CD4-positive, alpha-beta T cell treated with Interleukin-6 at 100 ng/mL for 8 hours (primary cell): ENCODE measurements around the gene KCNAB2.

Experiments used
- DNase-seq: peaks from one replicate; pipeline ENCODE4 v3.0.0-alpha.2; 2020; ENCODE audit warnings: mixed read lengths, low spot score

The KCNAB2 gene

DNA sequence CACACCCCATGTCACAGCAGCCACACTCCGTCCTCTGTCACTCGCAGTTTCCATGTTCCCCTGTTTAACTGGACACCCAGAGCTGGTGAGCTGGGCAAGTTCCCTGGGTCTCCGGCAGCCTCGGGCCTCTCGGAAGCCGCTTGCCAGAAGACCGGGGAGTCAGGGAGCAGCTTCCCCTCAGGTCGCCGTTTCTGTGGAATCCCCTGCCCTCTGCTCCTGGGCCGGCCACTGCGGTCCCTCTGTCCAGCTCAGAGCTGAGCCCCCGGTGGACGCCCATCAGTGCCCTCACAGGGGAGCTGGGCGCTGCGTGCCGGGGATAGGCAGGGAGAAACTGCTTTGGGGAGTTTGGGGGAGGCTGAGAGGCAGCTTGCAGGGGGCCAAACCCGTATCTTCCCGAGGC, 37.7 kb downstream of the KCNAB2 start:
- DNase-seq = no peak

DNA sequence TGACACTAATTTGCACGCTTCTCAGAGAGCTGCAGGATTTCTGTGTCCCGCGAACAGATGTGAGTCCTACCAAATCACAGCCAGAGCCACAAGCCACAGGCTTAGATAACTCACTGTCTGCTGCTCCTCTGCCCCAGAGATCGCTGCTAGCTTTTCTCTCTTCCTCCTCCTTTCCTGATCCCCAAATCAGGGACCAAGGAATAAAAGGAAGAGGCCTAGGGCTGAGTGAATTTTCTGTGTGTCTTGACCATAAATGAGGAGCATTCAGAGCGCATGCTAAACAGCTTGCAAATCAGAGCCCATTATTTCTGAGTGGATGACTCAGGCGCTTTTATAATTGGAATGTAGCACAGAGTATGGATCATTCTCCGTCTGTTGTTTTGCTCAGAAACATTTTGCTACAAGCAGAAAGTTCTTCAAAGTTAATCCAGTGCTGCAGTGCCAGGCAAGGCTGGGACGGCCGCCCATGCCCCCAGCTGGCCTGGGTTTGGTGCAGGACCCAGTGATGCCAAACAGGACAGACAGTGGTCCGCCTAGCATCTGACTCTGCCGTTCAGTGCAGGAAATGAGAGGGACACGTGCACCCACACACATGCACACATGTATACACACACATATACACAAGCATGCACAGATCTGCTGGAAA, 38.2 kb downstream of the KCNAB2 start:
- DNase-seq = no peak

DNA sequence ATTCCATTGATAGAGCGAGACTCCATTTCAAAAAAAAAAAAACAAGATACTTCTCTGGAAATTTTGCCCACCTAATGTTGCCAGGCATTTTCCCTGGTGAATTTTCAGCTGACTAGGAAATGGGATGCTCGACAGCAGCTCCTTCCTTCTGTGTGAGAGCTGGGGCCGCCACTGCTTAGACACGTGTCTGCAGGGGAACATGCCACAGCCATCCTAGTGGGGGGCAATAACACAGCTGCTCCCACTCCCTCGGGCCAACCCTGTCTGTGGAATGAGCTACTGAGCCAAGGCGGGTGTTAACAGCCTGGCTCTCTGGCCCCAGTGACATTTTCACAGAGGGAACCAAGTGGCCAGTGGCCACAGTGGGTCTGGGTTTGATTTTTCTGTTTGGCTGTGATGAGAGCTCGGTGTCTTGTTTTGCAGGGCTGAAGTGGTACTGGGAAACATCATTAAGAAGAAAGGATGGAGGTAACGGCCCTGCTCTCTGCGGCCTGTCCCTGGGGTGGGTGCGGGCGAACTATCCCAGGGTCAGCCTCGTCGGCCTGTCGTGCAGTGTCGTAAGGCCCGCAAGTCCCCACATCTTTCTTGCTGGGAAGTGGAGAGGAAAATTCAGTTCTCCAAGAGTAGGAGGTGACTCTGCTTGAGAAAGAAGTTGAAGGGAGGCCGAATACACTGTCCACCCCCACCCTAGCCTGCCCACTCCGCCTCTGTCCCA, 39.2 kb downstream of the KCNAB2 start:
- no peak for DNase-seq

DNA sequence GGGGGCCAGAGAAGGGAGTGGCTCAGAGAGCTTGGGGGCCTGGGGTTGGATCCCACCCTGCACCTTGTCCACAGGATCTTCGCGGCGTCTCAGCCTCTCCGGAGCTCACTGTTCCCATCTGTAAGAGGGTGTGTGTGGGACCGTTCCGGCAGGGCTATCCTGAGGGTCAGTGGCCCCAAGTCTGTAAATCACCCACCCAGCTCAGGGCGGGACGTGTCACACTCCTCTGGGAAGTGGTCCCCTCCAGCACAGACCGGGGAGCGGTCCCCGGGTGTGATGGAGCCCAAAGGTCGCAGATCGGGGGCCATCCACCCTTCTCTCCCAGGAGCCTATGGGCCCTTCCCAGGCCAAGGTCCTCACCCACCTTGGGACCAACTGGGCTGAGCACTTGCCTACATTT, 40.0 kb downstream of the KCNAB2 start:
- DNase-seq = no peak

DNA sequence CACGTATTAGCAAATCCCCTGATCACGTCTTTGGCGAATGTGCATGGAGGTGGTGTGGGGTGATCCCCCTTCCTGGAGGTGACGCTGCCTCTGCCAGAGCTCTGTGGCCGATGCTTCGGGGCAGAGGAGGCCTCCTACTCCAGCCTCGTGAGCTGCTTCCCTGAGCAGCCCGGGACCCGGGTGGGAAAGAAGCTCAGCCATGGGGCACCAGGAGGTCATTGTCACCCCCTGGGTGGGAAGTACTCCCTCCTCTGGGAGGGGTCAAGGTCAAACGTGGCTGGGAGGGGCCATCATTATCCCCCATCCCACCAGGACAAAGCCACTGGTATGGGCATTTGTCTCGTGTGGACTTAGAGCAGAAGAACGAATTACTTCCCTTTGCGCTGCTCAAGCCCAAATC, 40.7 kb downstream of the KCNAB2 start:
- no peak for DNase-seq

DNA sequence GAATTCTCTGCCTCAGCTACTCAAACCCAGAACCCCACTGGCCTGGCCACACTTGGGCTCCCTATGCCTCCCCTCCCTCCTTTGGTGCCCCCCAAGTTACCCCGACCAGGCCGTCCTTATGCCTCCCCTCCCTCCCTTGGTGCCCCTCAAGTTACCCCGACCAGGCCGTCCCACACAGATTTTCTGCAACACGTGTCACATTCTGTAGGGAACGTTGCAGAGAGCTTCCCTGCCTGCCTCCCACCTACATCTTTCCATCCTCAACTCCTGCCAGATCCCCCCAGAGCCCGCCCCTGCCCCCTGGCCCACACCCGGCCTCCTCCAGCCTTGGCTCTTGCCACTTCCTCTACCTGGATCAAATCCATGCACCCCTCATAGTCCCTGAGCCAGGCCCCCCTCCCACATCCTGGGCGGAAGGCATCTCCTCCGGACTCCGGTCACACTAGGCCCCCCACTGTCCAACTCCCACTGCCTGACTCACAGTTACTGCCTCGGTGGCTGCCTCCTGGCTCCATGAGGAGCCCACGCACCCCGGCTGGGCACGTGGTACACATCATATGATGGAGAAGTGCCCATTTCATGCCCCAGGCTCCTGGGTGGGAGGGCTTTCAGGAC, 41.2 kb downstream of the KCNAB2 start:
- no peak for DNase-seq

DNA sequence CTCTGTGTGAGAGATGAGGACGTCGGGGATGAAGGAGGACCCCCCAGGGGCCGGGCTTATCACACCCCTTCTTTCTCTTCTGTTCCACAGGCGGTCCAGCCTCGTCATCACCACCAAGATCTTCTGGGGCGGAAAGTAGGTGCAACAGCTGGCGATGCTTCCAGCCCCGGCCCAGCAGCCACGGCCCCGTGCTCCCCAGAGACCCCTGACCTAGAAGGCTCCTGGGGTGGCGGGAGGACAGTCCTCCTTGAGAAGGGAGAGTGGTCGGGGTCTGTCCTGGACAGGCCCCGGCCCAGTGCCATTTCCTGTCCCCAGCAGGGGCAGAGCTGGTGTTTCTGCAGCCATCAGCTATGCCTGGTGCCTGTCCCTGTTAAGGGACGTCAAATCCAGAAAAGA, 41.7 kb downstream of the KCNAB2 start:
- no peak for DNase-seq

DNA sequence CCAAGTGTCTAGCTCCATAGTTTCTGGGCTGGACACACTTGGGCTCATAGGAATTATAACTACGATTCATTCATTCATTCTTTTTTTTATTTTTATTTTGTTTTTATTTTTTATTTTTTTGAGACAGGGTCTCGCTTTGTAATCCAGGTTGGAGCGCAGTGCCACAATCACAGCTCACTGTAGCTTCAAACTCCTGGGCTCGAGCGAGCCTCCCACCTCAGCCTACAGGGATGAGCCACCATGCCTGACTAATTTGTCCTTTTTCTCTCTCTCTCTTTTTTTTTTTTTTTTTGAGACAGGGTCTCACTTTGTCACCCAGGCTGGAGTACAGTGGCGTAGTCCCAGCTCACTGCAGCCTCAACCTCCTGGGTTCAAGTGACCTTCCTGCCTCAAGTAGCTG, 42.3 kb downstream of the KCNAB2 start:
- no peak for DNase-seq

DNA sequence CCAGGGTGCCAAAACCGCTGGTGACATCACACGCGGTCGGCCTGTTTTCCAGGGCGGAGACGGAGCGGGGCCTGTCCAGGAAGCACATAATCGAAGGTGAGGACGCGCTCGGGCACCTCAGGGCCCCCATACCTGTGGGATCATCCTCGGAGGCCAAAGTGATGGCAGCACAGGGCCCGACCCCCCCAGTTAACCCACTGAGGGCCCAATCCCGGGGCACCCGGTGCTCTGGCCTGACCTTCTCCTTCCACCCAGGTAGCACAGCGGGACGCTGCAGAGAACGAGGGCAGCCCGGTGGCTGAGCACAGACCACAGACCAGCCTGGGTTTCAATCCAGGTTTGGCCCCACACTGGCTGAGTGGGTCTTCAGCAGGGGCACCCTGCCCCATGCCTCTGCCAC, 43.3 kb downstream of the KCNAB2 start:
- no peak for DNase-seq

DNA sequence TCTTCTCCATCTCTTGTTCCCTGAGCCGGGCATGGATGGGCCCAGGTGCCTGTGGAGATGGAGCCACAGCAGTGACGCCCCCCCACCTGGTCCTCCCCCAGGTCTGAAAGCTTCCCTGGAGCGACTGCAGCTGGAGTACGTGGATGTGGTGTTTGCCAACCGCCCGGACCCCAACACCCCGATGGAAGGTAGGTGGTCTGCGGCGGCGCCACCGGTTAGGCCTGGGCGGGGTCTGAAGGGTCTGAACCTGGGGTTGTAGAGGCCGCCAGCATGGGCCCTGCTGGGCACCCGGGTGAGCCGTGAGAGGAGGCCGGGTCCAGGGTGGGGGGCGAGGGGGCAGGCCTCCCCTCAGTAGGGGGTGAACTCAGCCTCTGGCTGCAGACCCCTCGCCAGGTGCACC, 44.6 kb downstream of the KCNAB2 start:
- no peak for DNase-seq

DNA sequence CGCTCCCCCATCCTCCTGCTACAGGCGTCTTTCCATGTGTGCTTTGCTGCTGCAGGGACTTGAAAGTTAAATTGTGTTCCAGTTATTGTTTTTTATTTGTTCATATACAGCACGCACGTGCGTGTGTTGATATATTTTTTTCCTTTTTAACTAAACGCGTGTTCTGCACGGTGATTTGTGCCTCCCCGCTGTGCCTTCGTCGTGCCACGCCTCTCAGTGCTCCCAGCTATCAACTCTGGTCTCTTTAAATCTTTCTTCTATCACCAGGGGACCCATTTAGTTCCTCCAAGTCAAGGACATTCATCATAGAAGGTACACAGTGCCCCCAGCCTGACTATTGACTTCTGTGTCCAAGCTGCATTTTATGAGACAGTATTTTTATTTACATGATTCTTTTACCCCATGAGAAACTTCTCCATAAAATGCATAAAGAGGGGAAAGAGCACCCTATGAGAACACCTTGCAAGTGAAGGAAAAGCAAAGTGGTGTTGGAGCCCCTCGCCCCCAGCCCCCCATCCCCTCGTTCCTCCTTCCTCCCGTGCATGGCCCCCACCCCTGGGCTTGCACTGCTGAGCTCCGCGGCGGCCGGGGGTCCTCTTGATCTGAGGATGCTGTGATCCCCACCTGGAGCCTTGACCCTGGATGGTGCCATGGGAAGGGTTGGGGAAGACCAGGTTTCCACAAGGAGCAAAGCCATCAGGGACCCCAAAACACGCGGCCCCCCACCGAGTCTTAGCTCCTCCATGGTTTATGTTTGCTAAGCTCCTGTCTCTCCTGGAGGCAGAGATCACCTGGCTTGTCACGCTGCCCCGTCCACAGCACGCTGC, 45.5 kb downstream of the KCNAB2 start:
- DNase-seq = no peak

DNA sequence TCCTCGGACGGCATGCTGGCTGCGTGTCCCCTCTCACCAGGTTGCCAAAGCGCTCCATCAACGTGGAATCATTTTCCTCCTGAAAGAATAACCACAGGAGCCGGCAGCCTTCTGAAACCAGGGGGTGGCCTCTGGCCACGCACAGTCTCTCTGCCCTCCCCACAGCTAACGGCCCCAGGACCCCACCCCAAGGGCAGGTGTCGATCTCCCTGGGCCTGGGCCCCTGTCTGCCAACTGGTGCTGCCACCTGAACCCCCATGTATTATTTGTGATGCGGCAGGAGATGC, 46.1 kb downstream of the KCNAB2 start:
- no peak for DNase-seq

DNA sequence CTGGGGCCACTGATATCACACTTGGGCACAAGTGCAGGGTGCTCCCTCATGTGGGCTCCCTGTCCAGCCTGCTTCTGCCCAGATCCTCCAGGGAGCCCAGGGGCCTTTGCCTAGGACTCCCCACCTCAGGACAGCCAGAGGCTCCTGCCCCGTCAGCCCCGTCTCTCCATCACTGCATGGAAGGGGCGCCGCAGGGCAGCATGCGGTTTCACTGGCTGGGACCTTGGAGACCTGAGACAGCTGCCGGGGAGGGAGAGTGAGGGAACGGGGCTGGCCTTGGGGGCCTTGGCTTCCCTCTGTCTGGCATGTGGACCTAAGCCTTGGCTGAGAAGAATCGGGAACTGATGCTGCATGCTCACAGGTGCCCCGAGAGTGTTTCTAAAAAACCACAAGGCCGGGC, 46.5 kb downstream of the KCNAB2 start:
- DNase-seq = no peak

DNA sequence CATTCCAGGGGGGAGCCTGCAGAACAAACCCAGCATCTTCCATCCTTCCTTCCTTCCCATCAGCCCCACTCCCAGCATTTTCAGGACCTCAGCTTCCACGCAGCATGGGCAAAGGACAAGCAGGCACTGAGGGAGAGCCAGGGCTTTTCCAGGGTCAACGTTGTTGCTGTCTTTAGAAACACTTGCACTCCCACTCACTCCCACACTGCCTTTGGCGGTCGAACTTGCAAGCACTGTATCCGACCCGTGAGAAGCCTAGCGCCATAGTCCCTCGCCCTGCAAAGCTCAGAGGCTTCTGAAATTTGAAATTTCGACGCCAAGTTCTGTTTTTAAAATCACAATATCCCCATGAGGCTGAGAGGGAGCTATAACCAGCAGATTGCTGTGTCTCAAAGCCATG, 47.4 kb downstream of the KCNAB2 start:
- no peak for DNase-seq

DNA sequence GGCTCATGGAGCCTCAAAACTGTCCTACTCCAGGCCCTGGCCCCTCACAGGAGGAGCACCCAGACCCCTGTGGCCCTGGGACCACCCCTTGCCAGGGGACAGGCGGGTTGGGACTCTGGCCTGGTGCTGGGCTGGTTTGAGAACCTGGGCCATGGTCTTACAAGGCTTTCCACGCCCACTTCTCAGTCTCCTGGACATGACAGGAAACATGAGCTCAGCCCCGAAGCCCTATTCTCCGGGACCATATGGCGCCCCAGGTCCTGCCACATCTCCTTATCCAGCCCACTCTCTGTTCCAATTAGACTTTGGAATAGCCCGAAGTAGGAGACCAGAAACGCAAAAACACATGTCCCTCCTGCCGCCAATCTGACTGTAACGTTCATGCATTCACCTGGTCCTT, 47.9 kb downstream of the KCNAB2 start:
- no peak for DNase-seq

DNA sequence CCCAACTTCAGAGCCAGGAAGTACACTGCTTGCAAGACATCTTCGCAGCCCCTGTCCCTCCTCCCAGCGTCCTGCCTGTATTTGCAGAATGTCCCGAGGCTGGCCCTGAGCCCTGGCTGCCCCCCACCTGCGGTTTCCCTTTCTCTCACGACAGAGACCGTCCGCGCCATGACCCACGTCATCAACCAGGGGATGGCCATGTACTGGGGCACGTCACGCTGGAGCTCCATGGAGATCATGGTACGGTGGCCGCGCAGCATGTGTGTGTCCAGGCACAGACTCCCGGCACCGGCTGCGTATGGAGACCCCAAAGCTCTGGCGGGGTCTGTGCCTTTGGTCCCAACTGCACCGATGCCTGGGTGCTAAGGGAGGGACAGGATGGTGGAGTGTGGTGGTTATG, 48.6 kb downstream of the KCNAB2 start:
- DNase-seq = no peak

DNA sequence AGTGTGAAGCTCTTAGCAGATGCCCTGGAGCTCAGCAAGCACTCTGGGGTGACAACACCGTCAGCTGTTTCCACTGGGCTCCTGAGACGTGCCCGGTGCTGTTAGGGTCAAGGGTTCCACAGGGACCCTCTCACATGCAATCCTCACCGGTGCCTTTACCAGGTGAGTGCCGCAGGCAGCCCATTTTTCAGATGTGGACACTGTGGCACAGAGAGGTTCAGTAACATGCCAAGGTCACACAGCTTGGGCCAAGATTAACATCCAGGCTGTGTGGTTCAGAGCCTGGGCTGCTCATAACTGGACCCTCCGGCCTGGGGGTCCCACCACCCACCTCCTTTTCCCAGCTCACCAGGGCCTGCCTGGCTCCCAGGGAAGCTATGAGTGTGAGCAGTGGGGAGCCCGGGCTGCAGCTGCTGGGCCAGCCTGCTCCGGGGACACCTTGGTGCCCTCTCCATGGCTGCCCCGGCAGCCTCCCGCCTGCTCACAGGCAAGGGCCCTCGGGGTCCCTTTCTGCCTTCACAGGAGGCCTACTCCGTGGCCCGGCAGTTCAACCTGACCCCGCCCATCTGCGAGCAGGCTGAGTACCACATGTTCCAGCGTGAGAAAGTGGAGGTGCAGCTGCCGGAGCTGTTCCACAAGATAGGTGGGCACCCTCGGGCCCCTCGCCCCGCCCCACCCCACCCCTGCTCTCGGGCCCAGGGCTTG, 49.3 kb downstream of the KCNAB2 start:
- no peak for DNase-seq

DNA sequence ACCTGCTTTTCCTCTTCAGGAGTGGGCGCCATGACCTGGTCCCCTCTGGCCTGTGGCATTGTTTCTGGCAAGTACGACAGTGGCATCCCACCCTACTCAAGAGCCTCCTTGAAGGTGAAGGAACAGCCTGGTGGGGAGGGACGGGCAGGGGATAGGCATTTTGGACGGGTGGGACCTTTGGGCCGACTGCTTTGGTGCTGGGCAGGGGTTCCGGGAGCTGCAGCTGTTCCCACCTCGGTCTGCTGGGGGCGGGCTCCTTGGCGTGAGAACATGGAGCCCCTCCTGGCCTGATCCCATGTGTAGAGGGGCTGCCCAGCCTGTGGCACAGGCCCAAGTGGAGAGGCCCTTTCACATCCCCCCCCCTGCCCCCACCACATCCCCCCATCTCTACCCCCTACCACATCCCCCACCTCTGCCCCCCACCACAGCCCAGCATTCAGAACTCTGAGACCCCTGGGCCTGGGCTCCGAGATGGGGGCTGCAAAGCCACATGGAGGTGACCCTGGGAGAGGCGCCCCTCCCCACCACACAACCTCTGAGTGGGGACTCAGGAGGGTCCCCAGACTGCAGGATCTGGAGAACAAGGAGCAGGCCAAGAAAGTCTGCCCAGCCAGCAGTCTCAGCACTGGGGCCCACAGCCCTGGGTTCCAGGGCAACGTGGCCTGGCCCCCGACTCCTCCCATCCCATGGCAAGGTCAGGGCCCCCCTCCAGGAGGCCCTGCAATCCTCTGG, 50.0 kb downstream of the KCNAB2 start:
- no peak for DNase-seq

DNA sequence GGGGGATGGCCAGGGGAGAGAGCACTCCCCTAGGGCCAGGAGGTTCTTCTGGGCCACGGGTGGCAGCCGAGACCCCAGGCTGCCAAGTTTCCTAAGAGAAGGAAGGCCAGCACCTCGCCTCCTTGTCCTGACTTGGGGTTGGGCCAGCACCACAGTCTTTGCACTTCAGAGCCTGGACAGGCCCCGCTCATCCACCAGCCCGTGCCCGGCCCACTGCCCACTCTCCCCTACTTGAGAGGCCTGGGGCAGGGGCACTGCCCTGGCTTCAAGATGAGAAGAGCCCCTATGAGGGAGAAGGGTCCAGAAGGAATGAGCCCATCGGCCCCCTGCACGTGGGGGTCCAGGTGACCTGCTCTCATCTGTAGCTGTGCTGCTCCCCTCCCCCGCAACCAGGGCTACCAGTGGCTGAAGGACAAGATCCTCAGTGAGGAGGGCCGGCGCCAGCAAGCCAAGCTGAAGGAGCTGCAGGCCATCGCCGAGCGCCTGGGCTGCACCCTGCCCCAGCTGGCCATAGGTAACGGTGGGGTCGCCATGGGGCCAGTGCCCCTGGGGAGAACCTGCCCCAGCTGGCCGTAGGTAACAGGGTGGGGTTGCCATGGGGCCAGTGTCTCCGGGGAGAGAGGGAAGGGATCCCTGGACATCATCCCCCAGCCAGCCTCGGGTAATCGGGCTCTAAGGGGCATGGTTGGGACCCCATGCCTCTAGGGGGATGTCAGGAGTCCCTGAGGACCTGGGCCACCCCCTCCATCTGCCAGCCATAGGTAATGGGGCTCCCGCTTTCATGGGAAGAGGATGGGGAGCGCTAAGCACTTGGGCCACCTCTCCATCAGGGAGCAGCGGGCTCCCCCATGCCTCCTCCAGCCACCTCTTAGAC, 50.8 kb downstream of the KCNAB2 start:
- DNase-seq = no peak

DNA sequence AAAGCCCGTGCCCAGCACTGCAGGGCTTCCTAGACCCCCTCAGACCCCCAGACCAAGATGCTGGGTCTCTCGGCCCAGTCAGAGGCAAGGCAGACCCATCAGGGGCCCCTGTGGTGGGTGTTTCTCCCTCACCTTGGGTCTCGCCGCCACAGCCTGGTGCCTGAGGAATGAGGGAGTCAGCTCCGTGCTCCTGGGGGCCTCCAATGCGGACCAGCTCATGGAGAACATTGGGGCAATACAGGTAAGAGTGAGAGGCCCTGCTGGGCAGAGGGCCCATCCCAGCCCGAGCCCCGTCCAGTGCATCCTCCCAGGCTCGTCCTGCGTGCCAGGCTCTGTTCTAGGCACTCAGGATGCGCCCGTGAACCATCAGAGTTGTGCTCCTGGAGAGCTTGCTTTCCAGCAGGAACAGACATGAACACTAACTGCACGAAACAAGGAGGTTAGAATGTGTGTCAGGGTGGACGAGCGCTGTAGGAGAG, 51.5 kb downstream of the KCNAB2 start:
- no peak for DNase-seq

DNA sequence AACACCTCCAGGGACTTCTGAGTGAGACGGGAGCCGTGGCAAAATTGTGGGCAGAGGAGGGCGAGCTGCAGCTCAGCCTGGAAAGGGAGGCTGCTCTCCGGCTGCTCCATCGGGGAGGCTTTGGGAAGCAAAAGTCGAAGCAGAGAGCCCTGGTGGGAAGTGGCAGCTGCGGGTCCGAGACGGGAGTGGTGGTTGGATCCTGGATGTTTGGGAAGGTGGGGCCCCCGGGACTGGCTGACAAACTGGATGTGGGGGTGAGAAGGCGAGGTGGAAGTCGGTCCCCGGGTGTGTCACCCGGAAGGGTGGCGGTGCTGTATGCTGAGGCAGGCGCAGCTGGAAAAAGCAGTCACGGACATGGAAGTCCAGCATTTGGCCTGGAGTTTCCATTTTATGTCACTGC, 52.1 kb downstream of the KCNAB2 start:
- DNase-seq = no peak
